H1 (cell line): ENCODE measurements around the gene USP20. TPM values are rescaled to one million over a fixed set of nuclear protein-coding genes. Genes with fewer than 3 reads are reported as not detected.

Experiments
- CTCF ChIA-PET: fragments of 300-600 bp; sonication (Branson Sonifier 250); formaldehyde crosslinking; loops from one replicate; lab custom pipeline; 2021; ENCODE audit not compliant: partially characterized antibody; lab: Charles Lee
- POLR2A ChIA-PET: fragments of 300-600 bp; sonication (Branson Sonifier 250); formaldehyde crosslinking; loops from one replicate; lab custom pipeline; 2021; ENCODE audit warnings: inconsistent platforms; ENCODE audit not compliant: partially characterized antibody; lab: Charles Lee
- DNase-seq, 2 experiments: peaks; one replicate each; pipeline versions ENCODE4 v3.0.0 to v3.0.0-alpha.2; 2010 to 2022; ENCODE audit warnings: low spot score in 2 of 2, low read depth in 1 of 2, mixed read lengths in 1 of 2
- FAIRE-seq: peaks from 2 replicates; lab custom pipeline; 2011; peaks lifted over from hg19 to GRCh38; lab: Jason Lieb, UNC
- H2AFZ ChIP-seq: 2 replicates; pipeline ENCODE4 v1.8.1; 2012; ENCODE audit warnings: low read length, inconsistent platforms
- H2AK5ac ChIP-seq: 2 replicates; pipeline ENCODE4 v1.6.1; 2013; ENCODE audit warnings: low read depth, low read length
- H2BK120ac ChIP-seq: replicated peaks from 2 replicates; pipeline ENCODE3; 2013; ENCODE audit warnings: low read depth, low read length, inconsistent platforms
- H2BK12ac ChIP-seq: 2 replicates; pipeline ENCODE4 v1.6.1; 2013; ENCODE audit warnings: low read depth, low read length
- H2BK15ac ChIP-seq: 2 replicates; pipeline ENCODE4 v1.6.1; 2013; ENCODE audit warnings: low read length
- H2BK20ac ChIP-seq: 2 replicates; pipeline ENCODE4 v1.6.1; 2013; ENCODE audit warnings: low read length
- H2BK5ac ChIP-seq: 2 replicates; pipeline ENCODE4 v1.6.1; 2013; ENCODE audit warnings: low read depth, low read length
- H3K14ac ChIP-seq: 2 replicates; pipeline ENCODE4 v1.6.1; 2013; ENCODE audit warnings: inconsistent platforms; ENCODE audit not compliant: insufficient read length
- H3K18ac ChIP-seq: 2 replicates; pipeline ENCODE4 v1.6.1; 2013; ENCODE audit warnings: low read length; ENCODE audit errors: extremely low read depth
- H3K23ac ChIP-seq: 2 replicates; pipeline ENCODE4 v1.6.1; 2013; ENCODE audit warnings: inconsistent platforms; ENCODE audit not compliant: insufficient read length
- H3K23me2 ChIP-seq: 2 replicates; pipeline ENCODE4 v1.6.1; 2013; ENCODE audit warnings: low read depth, low read length
- H3K27ac ChIP-seq: 2 replicates; pipeline ENCODE4 v1.6.1; 2011; ENCODE audit warnings: low read depth, low read length, inconsistent platforms
- H3K27me3 ChIP-seq, 4 experiments: replicated peaks in 1 of 4; 1 replicate in 1 of 4; 2 replicates in 3 of 4; pipeline versions ENCODE4 v1.6.1 to v1.8.1; 2011 to 2013; ENCODE audit warnings: low read length in 3 of 4, mild to moderate bottlenecking in 3 of 4, inconsistent platforms in 2 of 4, mixed read lengths in 2 of 4, moderate library complexity in 1 of 4; ENCODE audit not compliant: control insufficient read depth in 3 of 4, insufficient read depth in 3 of 4; ENCODE audit errors: extremely low read depth in 1 of 4
- H3K36me3 ChIP-seq, 4 experiments: 2 replicates each; pipeline versions ENCODE4 v1.6.1 to v1.8.1; 2011 to 2013; ENCODE audit warnings: mild to moderate bottlenecking in 4 of 4, low read length in 3 of 4, moderate library complexity in 2 of 4, control low read depth in 1 of 4, inconsistent platforms in 1 of 4; ENCODE audit not compliant: insufficient read depth in 4 of 4, control insufficient read depth in 2 of 4
- H3K4ac ChIP-seq: replicated peaks from 2 replicates; pipeline ENCODE3; 2013; ENCODE audit warnings: low read length, low read depth, mixed read lengths, inconsistent platforms; ENCODE audit not compliant: insufficient read length
- H3K4me1 ChIP-seq, 4 experiments: replicated peaks in 1 of 4; 1 replicate in 1 of 4; 2 replicates in 3 of 4; pipeline versions ENCODE4 v1.6.1 to v1.8.1; 2011 to 2013; ENCODE audit warnings: low read length in 3 of 4, inconsistent platforms in 2 of 4, mixed read lengths in 1 of 4; ENCODE audit not compliant: insufficient read depth in 4 of 4, control insufficient read depth in 3 of 4
- H3K4me2 ChIP-seq, 2 experiments: 2 replicates each; pipeline versions ENCODE4 v1.6.1 to v1.8.1; 2011 to 2013; ENCODE audit warnings: low read depth in 2 of 2, low read length in 2 of 2, control low read depth in 1 of 2, inconsistent platforms in 1 of 2, mild to moderate bottlenecking in 1 of 2; ENCODE audit not compliant: insufficient read depth in 1 of 2
- H3K4me3 ChIP-seq, 4 experiments: fragments of 200-600, 300-600 bp in 1 of 4; sonication (generic), shearing (Covaris generic), sonication (Bioruptor Twin) in 1 of 4; 2 replicates each; pipeline versions ENCODE4 v1.5.1 to v1.8.1; 2011 to 2016; ENCODE audit warnings: low read length in 4 of 4, low read depth in 3 of 4, control low read depth in 2 of 4, inconsistent platforms in 2 of 4, mild to moderate bottlenecking in 2 of 4, mixed read lengths in 1 of 4, moderate library complexity in 1 of 4; ENCODE audit not compliant: insufficient read depth in 2 of 4; ENCODE audit errors: extremely low read depth in 1 of 4
- H3K56ac ChIP-seq: replicated peaks from 2 replicates; pipeline ENCODE3; 2013; ENCODE audit warnings: low read depth, mild to moderate bottlenecking, mixed read lengths, low read length, inconsistent platforms; ENCODE audit not compliant: insufficient read length
- H3K79me1 ChIP-seq: 2 replicates; pipeline ENCODE4 v1.6.1; 2013; ENCODE audit warnings: low read depth, low read length, control low read depth
- H3K79me2 ChIP-seq, 2 experiments: 2 replicates each; pipeline versions ENCODE4 v1.6.1 to v1.8.1; 2012 to 2013; ENCODE audit warnings: low read length in 2 of 2, mild to moderate bottlenecking in 2 of 2, inconsistent platforms in 1 of 2; ENCODE audit not compliant: insufficient read depth in 2 of 2, control insufficient read depth in 1 of 2
- H3K9ac ChIP-seq, 4 experiments: replicated peaks in 1 of 4; 1 replicate in 1 of 4; 2 replicates in 3 of 4; pipeline versions ENCODE4 v1.6.1 to v1.8.1; 2011 to 2013; ENCODE audit warnings: low read depth in 3 of 4, low read length in 3 of 4, control low read depth in 2 of 4, mild to moderate bottlenecking in 2 of 4, moderate library complexity in 2 of 4, inconsistent platforms in 1 of 4; ENCODE audit errors: extremely low read depth in 1 of 4
- H3K9me3 ChIP-seq, 2 experiments: 2 replicates each; pipeline versions ENCODE4 v1.6.1 to v1.8.1; 2012 to 2013; ENCODE audit warnings: mild to moderate bottlenecking in 2 of 2, moderate library complexity in 2 of 2, control low read depth in 1 of 2, inconsistent platforms in 1 of 2, low read depth in 1 of 2, low read length in 1 of 2, mixed read lengths in 1 of 2; ENCODE audit not compliant: insufficient read depth in 2 of 2
- H4K20me1 ChIP-seq, 2 experiments: replicated peaks in 1 of 2; 2 replicates each; pipeline versions ENCODE3 to v1.8.1; 2011 to 2013; ENCODE audit warnings: inconsistent platforms in 2 of 2, low read length in 2 of 2, mild to moderate bottlenecking in 1 of 2; ENCODE audit not compliant: insufficient read depth in 2 of 2, control insufficient read depth in 1 of 2
- H4K5ac ChIP-seq: 2 replicates; pipeline ENCODE4 v1.6.1; 2013; ENCODE audit warnings: low read length, low read depth, mixed read lengths, inconsistent platforms; ENCODE audit not compliant: insufficient read length
- H4K8ac ChIP-seq: 2 replicates; pipeline ENCODE4 v1.8.0; 2013; ENCODE audit warnings: mild to moderate bottlenecking, moderate library complexity, low read length, inconsistent platforms; ENCODE audit not compliant: insufficient read depth; ENCODE audit errors: extremely low read depth
- H4K91ac ChIP-seq: replicated peaks from 2 replicates; pipeline ENCODE3; 2013; ENCODE audit warnings: low read length, mixed read lengths, inconsistent platforms; ENCODE audit not compliant: insufficient read length
- ATF2 ChIP-seq: IDR thresholded peaks from 2 replicates; pipeline ENCODE4 v1.6.1; 2012; ENCODE audit warnings: low read length, inconsistent platforms
- CBX8 ChIP-seq: fragments of 300-800, 300-1000 bp; sonication (generic); IDR thresholded peaks from 2 replicates; pipeline ENCODE4 v1.7.1; 2016; ENCODE audit warnings: low read depth, low read length, borderline replicate concordance
- FOSL1 ChIP-seq: IDR thresholded peaks from 2 replicates; pipeline ENCODE4 v1.6.1; 2011; ENCODE audit warnings: mild to moderate bottlenecking, low read depth, low read length, moderate library complexity; ENCODE audit not compliant: insufficient read depth
- KDM1A ChIP-seq: fragments of 200-600, 300-600 bp; sonication (generic); IDR thresholded peaks from 2 replicates; pipeline ENCODE4 v1.7.1; 2016; ENCODE audit warnings: mild to moderate bottlenecking, low read length, borderline replicate concordance
- MAFK ChIP-seq: IDR thresholded peaks from 2 replicates; pipeline ENCODE4 v1.6.1; 2012; ENCODE audit warnings: low read depth, mild to moderate bottlenecking, improper control_type of control experiment, low read length
- MAX ChIP-seq: IDR thresholded peaks from 2 replicates; pipeline ENCODE4 v1.6.1; 2012; ENCODE audit warnings: inconsistent platforms
- POU5F1 ChIP-seq: IDR thresholded peaks from 2 replicates; pipeline ENCODE4 v1.6.1; 2011; ENCODE audit warnings: low read depth, mild to moderate bottlenecking, low read length, moderate library complexity
- SIRT6 ChIP-seq: IDR thresholded peaks from one replicate; pipeline ENCODE4 v1.7.1; 2012; ENCODE audit warnings: low read length, inconsistent platforms
- SP2 ChIP-seq: IDR thresholded peaks from 2 replicates; pipeline ENCODE4 v1.6.1; 2012; ENCODE audit warnings: mild to moderate bottlenecking, low read length, inconsistent platforms
- USF2 ChIP-seq: IDR thresholded peaks from 2 replicates; pipeline ENCODE4 v1.6.1; 2011; ENCODE audit warnings: low read length, improper control_type of control experiment
- WGBS, 2 experiments: shearing (Covaris generic) in 1 of 2; methylation state at CpG; one replicate each; pipeline versions ENCODE4 v1.1.6 to v1.1.7; 2013 to 2015; ENCODE audit warnings: low lambda C conversion rate in 2 of 2, mixed read lengths in 2 of 2, inconsistent platforms in 1 of 2, low coverage in 1 of 2, missing lambda C conversion rate in 1 of 2; ENCODE audit not compliant: insufficient replicate concordance in 2 of 2, insufficient coverage in 1 of 2, insufficient read length in 1 of 2; ENCODE audit errors: extremely low coverage in 1 of 2, missing lambda C conversion rate in 1 of 2; 5-methylcytosine and 5-hydroxymethylcytosine counted together
- polyA plus RNA-seq, 7 experiments: library from polyadenylated mRNA; depleted of rRNA in 3 of 7; stranded (reverse) in 5 of 7; unstranded in 2 of 7; fragments of >200 nt in 5 of 7; fragments of 200-250 nt in 2 of 7; gene quantifications; 1 replicate in 5 of 7; 2 replicates in 1 of 7; 4 replicates in 1 of 7; pipeline versions ENCODE4 v1.2.1 to v1.2.3, GENCODE V29; 2011 to 2013; ENCODE audit warnings: missing spikeins in 2 of 7, mixed read lengths in 2 of 7
- total RNA-seq: library from RNA; stranded (reverse); fragmentation: NEBNext Ultra II Directional; extraction: Animal tissue kit (Norgen Biotek cat#: 25700); gene quantifications from 2 replicates; pipeline ENCODE4 v1.2.1, GENCODE V29; 2021

Gene USP20
- total and polyA plus RNA-seq, 2 of the 8 experiments (the other 6 are each of a cell fraction or from before 2014, with no cell fraction given) = 13.4 to 23.0 TPM

DNA sequence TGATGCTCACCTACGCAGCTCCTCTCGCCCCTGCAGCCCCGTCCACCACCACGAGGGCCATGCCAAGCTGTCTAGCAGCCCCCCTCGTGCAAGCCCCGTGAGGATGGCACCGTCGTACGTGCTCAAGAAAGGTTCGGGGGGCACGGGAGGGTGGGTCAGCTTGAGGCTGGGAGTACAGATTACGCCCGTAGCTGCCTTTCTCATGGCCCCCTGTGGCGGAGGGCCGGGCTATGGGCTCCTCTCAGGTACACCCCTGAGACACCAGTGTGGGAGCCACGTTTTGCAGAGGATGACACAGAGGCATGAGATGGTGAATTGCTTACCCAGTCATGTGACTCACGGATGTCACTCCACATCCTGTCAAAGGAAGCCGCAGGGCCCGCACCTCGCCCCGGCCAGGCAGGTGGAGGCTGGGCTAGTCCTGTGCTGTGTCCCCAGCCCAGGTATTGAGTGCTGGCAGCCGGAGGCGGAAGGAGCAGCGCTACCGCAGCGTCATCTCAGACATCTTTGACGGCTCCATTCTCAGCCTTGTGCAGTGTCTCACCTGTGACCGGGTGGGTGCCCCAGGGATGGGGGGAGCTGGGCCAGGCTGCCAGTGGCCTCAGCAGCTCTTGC lies 33.7 kb downstream of the USP20 start:
- CTCF ChIA-PET = interaction anchor here (1.0 to 1.5 kb wide), 4 partner anchors 17 to 69 kb away, joined by 3 to 5 read pairs (median 4); no protein-coding TSS in a partner anchor
- FAIRE-seq = no peak
- no peak overlapping the region for H2BK5ac ChIP-seq
- no peak for TF ChIP-seq MAX
- no peak for TF ChIP-seq CBX8
- TF ChIP-seq ATF2 = no peak
- no peak for TF ChIP-seq MAFK
- TF ChIP-seq FOSL1 = no peak
- TF ChIP-seq KDM1A = no peak
- no peak for TF ChIP-seq USF2
- no peak for TF ChIP-seq POU5F1
- no peak for TF ChIP-seq SIRT6
- TF ChIP-seq SP2 = no peak

More for the DNA sequence above, 33.7 kb downstream of the USP20 start:
- no peak for DNase-seq
- POLR2A ChIA-PET = interaction anchor here (1.0 to 1.4 kb wide), 2 partner anchors 10 to 60 kb away, joined by 3 read pairs; no protein-coding TSS in a partner anchor
- Histone ChIP-seq H3K27me3 (no peaks in the 10 kb centered on the region), H3K18ac (no peak overlapping the region), H2BK15ac (no peak overlapping the region), H3K27ac (no peak overlapping the region), H3K4me2 (no peak overlapping the region), H2BK12ac (no peak overlapping the region), H4K91ac (no peak overlapping the region), H3K9ac (no peak overlapping the region), H4K8ac (no peak overlapping the region), H3K14ac (no peak overlapping the region), H3K79me2 (no peaks in the 10 kb centered on the region), H2BK120ac (no peak overlapping the region), H3K9me3 (no peaks in the 10 kb centered on the region), H4K20me1 (no peaks in the 10 kb centered on the region), H4K5ac (no peak overlapping the region), H2BK20ac (no peak overlapping the region), H3K4me3 (no peak overlapping the region), H3K4ac (no peak overlapping the region), H3K56ac (no peak overlapping the region), H2AFZ (no peak overlapping the region), H3K23me2 (no peaks in the 10 kb centered on the region), H2AK5ac (no peak overlapping the region), H3K23ac (no peak overlapping the region), H3K4me1 (no peaks in the 10 kb centered on the region), H3K79me1 (no peaks in the 10 kb centered on the region), H3K36me3 (peaks cover 0 to 4% (median 0%) of the 10 kb centered on the region in 4 experiments; a peak in 2 of 8 replicates)
- 92% methylated on average over 24 of the region's 28 CpGs; no CpG with 5 or more reads in 1 of the 2 experiments for WGBS, 2 experiments
